ENCODE data around the gene PLA2G2D.

PLA2G2D gene

GRCh38 chr1:20070357-20070756, 49.0 kb downstream of the PLA2G2D start:
- Histone ChIP-seq H3K36me3 (ENCODE audit: low read length) (no peaks in the 10 kb centered on the region), H3K9ac (ENCODE audit: low read length) (no peak overlapping the region), H3K4me3 (ENCODE audit: insufficient read depth, low read length, poor library complexity, severe bottlenecking) (no peak overlapping the region), H3K79me2 (ENCODE audit: insufficient read depth, low read length) (no peaks in the 10 kb centered on the region), H3K4me2 (ENCODE audit: low read depth, low read length, poor library complexity, severe bottlenecking) (no peak overlapping the region), H3K27ac (ENCODE audit: low read depth, low read length) (no peak overlapping the region), H2AFZ (ENCODE audit: low read depth, low read length, severe bottlenecking) (no peak overlapping the region), H3K27me3 (ENCODE audit: low read length) (no peaks in the 10 kb centered on the region), H3K9me3 (ENCODE audit: insufficient read depth, low read length) (no peaks in the 10 kb centered on the region), H4K20me1 (ENCODE audit: low read depth, low read length) (no peaks in the 10 kb centered on the region), H3K9me2 (replicated peaks; ENCODE audit: insufficient read depth, low read length) (no peaks in the 10 kb centered on the region), H3F3A (ENCODE audit: insufficient read depth) (no peaks in the 10 kb centered on the region)
- no peak for TF ChIP-seq EZH2phosphoT487 (conservative IDR thresholded peaks at IDR 0.05; ENCODE audit: low read length)
- TF ChIP-seq CTCF (IDR thresholded peaks at IDR 0.05; ENCODE audit: insufficient read depth, low read length, poor library complexity, severe bottlenecking) = no peak

GRCh38 chr1:20069874-20070273, 49.5 kb downstream of the PLA2G2D start, which contains the start of gene PLA2G5:
PLA2G5 (plus strand) TSS chr1:20070194; CDS start chr1:20084831, 14,637 bp downstream.
- no peak for TF ChIP-seq CTCF (IDR thresholded peaks at IDR 0.05; ENCODE audit: insufficient read depth, low read length, poor library complexity, severe bottlenecking)
- no peak for TF ChIP-seq EZH2phosphoT487 (conservative IDR thresholded peaks at IDR 0.05; ENCODE audit: low read length)
- no peak within 1 kb of the TSS for H2AFZ ChIP-seq (ENCODE audit: low read depth, low read length, severe bottlenecking)
- H3K27ac ChIP-seq (ENCODE audit: low read depth, low read length) = no peak within 1 kb of the TSS

GRCh38 chr1:20068722-20069121, 50.6 kb downstream of the PLA2G2D start:
- no peaks in the 10 kb centered on the region for H3K9me3 ChIP-seq (ENCODE audit: insufficient read depth, low read length)
- H3K79me2 ChIP-seq (ENCODE audit: insufficient read depth, low read length) = no peaks in the 10 kb centered on the region
- no peaks in the 10 kb centered on the region for H3K36me3 ChIP-seq (ENCODE audit: low read length)
- H3K27ac ChIP-seq (ENCODE audit: low read depth, low read length) = no peak overlapping the region
- no peaks in the 10 kb centered on the region for H4K20me1 ChIP-seq (ENCODE audit: low read depth, low read length)
- no peaks in the 10 kb centered on the region for H3K27me3 ChIP-seq (ENCODE audit: low read length)
- H3K4me3 ChIP-seq (ENCODE audit: insufficient read depth, low read length, poor library complexity, severe bottlenecking) = no peak overlapping the region
- H2AFZ ChIP-seq (ENCODE audit: low read depth, low read length, severe bottlenecking) = no peak overlapping the region
- no peak overlapping the region for H3K4me2 ChIP-seq (ENCODE audit: low read depth, low read length, poor library complexity, severe bottlenecking)
- no peaks in the 10 kb centered on the region for H3K9me2 ChIP-seq (replicated peaks; ENCODE audit: insufficient read depth, low read length)
- H3K9ac ChIP-seq (ENCODE audit: low read length) = no peak overlapping the region
- TF ChIP-seq EZH2phosphoT487 (conservative IDR thresholded peaks at IDR 0.05; ENCODE audit: low read length) (no peak), CTCF (IDR thresholded peaks at IDR 0.05; ENCODE audit: insufficient read depth, low read length, poor library complexity, severe bottlenecking) (no peak)
- H3F3A ChIP-seq (ENCODE audit: insufficient read depth) = no peaks in the 10 kb centered on the region

More at GRCh38 chr1:20069874-20070273, 49.5 kb downstream of the PLA2G2D start, which contains the start of gene PLA2G5:
- Histone ChIP-seq H3K4me3 (ENCODE audit: insufficient read depth, low read length, poor library complexity, severe bottlenecking) (no peak within 1 kb of the TSS), H4K20me1 (ENCODE audit: low read depth, low read length) (no peaks in the 10 kb centered on the region), H3K36me3 (ENCODE audit: low read length) (no peaks in the 10 kb centered on the region), H3K9ac (ENCODE audit: low read length) (no peak within 1 kb of the TSS), H3K9me3 (ENCODE audit: insufficient read depth, low read length) (no peaks in the 10 kb centered on the region), H3K79me2 (ENCODE audit: insufficient read depth, low read length) (no peaks in the 10 kb centered on the region), H3F3A (ENCODE audit: insufficient read depth) (no peaks in the 10 kb centered on the region), H3K27me3 (ENCODE audit: low read length) (no peaks in the 10 kb centered on the region), H3K9me2 (replicated peaks; ENCODE audit: insufficient read depth, low read length) (no peaks in the 10 kb centered on the region), H3K4me2 (ENCODE audit: low read depth, low read length, poor library complexity, severe bottlenecking) (no peak within 1 kb of the TSS)

Data from SU-DHL-6 (cell line).